Peyer's patch (tissue), 4 donors: Measurements from ENCODE around the gene PTPN12.

Source experiments
- CTCF ChIP-seq, 6 experiments: fragments of 450-650 bp in 4 of 6; fragments of 200-600 bp in 2 of 6; sonication (generic) in 1 of 6; IDR thresholded peaks; one replicate each; pipeline ENCODE4 v1.5.1; 2017 to 2019; ENCODE audit warnings: antibody characterized with exemption in 6 of 6, mild to moderate bottlenecking in 3 of 6, moderate library complexity in 1 of 6
- POLR2A ChIP-seq, 2 donors: fragments of 450-650 bp; IDR thresholded peaks; one replicate each; pipeline ENCODE4 v1.5.1; 2017; ENCODE audit warnings: antibody characterized with exemption in 2 of 2, mild to moderate bottlenecking in 2 of 2, moderate library complexity in 2 of 2

GRCh38 chr7:77651575-77652162, 114.6 kb downstream of the PTPN12 start:
- peak; percentile 42 to 76 (median 72) for TF ChIP-seq CTCF (IDR thresholded peaks at IDR 0.05)
- no peak for TF ChIP-seq POLR2A (IDR thresholded peaks at IDR 0.05)
